GM19395 (cell line): ENCODE measurements around the gene LILRA5.
"Not testable (repeated sequence)": the region's sequence is repeated elsewhere in the genome, so short reads cannot be mapped to it uniquely, and the experiment has no call there.

Source experiments
- ATAC-seq: cut with Tn5 transposase; IDR thresholded peaks from one replicate; pipeline ENCODE4 v1.9.1; 2021; ENCODE audit warnings: mild to moderate bottlenecking, moderate library complexity; ENCODE audit not compliant: unreplicated experiment

Gene LILRA5

GRCh38 chr19:54335164-54335563 lies 22.2 kb upstream of the LILRA5 start:
- no peak for ATAC-seq

GRCh38 chr19:54333586-54334298 lies 20.8 kb upstream of the LILRA5 start:
- no peak for ATAC-seq

- ATAC-seq, result no peak
These were observed 19.2 kb upstream of the LILRA5 start for GRCh38 chr19:54332149-54332548.

- no peak for ATAC-seq
These were observed 18.7 kb upstream of the LILRA5 start for GRCh38 chr19:54331626-54332025.

GRCh38 chr19:54329476-54330165 lies 16.7 kb upstream of the LILRA5 start:
- no peak for ATAC-seq

- ATAC-seq, result not testable (repeated sequence)
These were observed 15.8 kb upstream of the LILRA5 start for GRCh38 chr19:54328781-54329180.

GRCh38 chr19:54325631-54326030 lies 12.7 kb upstream of the LILRA5 start:
- ATAC-seq, result no peak

- ATAC-seq, result no peak
These were observed 12.2 kb upstream of the LILRA5 start for GRCh38 chr19:54325194-54325621.

GRCh38 chr19:54324071-54324470 lies 11.1 kb upstream of the LILRA5 start:
- no peak for ATAC-seq

GRCh38 chr19:54322934-54323333 lies 10.0 kb upstream of the LILRA5 start:
- not testable (repeated sequence) for ATAC-seq

GRCh38 chr19:54322295-54322694 lies 9.3 kb upstream of the LILRA5 start:
- ATAC-seq, result not testable (repeated sequence)

- ATAC-seq, result no peak
These were observed 7.1 kb upstream of the LILRA5 start for GRCh38 chr19:54319892-54320670.

GRCh38 chr19:54319049-54319448 lies 6.1 kb upstream of the LILRA5 start:
- ATAC-seq, result no peak

- no peak for ATAC-seq
These were observed 4.9 kb upstream of the LILRA5 start for GRCh38 chr19:54317965-54318240.

GRCh38 chr19:54317108-54317964 lies 4.4 kb upstream of the LILRA5 start:
- ATAC-seq, result no peak

GRCh38 chr19:54316746-54317107 lies 3.8 kb upstream of the LILRA5 start:
- no peak for ATAC-seq

GRCh38 chr19:54315956-54316355 lies 3.0 kb upstream of the LILRA5 start:
- no peak for ATAC-seq

- no peak for ATAC-seq
These were observed 955 bp downstream of the LILRA5 start for GRCh38 chr19:54312011-54312410.

- no peak for ATAC-seq
These were observed 1.5 kb downstream of the LILRA5 start for GRCh38 chr19:54311486-54311885.

- ATAC-seq, result no peak
These were observed 2.4 kb downstream of the LILRA5 start for GRCh38 chr19:54310543-54310942.

- no peak for ATAC-seq
These were observed 3.2 kb downstream of the LILRA5 start for GRCh38 chr19:54309811-54310210.
